ENCODE data around the gene GPC6. TPM values are rescaled to one million over a fixed set of nuclear protein-coding genes. Genes with fewer than 3 reads are reported as not detected.

Gene GPC6
- total RNA-seq, 1 donor from 2014 or later, result 5.5 TPM

- H3K4me3 ChIP-seq (ENCODE audit: low read depth, low read length), result no peak overlapping the region
- H3K27me3 ChIP-seq (ENCODE audit: control insufficient read depth, insufficient read depth, low read length), result no peaks in the 10 kb centered on the region
- DNase-seq (ENCODE audit: low read depth) (no peak), FAIRE-seq (no peak)
- no peaks in the 10 kb centered on the region for H3K36me3 ChIP-seq (ENCODE audit: control insufficient read depth, insufficient read depth, low read length)
- TF ChIP-seq, protein P1, sequence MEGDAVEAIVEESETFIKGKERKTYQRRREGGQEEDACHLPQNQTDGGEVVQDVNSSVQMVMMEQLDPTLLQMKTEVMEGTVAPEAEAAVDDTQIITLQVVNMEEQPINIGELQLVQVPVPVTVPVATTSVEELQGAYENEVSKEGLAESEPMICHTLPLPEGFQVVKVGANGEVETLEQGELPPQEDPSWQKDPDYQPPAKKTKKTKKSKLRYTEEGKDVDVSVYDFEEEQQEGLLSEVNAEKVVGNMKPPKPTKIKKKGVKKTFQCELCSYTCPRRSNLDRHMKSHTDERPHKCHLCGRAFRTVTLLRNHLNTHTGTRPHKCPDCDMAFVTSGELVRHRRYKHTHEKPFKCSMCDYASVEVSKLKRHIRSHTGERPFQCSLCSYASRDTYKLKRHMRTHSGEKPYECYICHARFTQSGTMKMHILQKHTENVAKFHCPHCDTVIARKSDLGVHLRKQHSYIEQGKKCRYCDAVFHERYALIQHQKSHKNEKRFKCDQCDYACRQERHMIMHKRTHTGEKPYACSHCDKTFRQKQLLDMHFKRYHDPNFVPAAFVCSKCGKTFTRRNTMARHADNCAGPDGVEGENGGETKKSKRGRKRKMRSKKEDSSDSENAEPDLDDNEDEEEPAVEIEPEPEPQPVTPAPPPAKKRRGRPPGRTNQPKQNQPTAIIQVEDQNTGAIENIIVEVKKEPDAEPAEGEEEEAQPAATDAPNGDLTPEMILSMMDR (IDR thresholded peaks at IDR 0.05; ENCODE audit: insufficient read depth, low read length, severe bottlenecking), result no peak
These were observed 119.2 kb downstream of the GPC6 start for GRCh38 chr13:93345770-93346169.

DNA sequence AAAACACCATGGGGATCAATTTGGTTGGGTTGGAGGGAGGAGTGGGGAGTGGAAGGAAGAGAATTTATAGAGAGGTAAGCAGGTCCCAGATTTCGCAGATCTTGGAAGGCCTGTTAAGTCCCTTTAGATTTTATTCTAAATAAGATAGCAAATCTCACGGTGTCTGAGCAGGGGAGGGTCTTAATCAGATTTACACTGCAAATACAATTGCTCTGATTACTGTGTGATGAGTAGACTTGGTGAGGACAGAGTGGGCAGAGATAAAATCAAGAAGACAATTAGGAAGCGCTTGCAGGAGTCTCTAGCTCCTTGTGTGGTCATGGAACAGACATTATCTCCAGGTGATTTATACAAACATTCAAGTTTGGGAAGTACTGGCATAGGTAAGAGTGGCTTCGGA lies 126.0 kb downstream of the GPC6 start:
- no peak overlapping the region for H3K4me3 ChIP-seq (ENCODE audit: low read depth, low read length)
- DNase-seq (ENCODE audit: low read depth) (no peak), FAIRE-seq (no peak)
- no peaks in the 10 kb centered on the region for H3K36me3 ChIP-seq (ENCODE audit: control insufficient read depth, insufficient read depth, low read length)
- TF ChIP-seq, protein P1 (IDR thresholded peaks at IDR 0.05; ENCODE audit: insufficient read depth, low read length, severe bottlenecking), result no peak
- H3K27me3 ChIP-seq (ENCODE audit: control insufficient read depth, insufficient read depth, low read length), result no peaks in the 10 kb centered on the region

DNA sequence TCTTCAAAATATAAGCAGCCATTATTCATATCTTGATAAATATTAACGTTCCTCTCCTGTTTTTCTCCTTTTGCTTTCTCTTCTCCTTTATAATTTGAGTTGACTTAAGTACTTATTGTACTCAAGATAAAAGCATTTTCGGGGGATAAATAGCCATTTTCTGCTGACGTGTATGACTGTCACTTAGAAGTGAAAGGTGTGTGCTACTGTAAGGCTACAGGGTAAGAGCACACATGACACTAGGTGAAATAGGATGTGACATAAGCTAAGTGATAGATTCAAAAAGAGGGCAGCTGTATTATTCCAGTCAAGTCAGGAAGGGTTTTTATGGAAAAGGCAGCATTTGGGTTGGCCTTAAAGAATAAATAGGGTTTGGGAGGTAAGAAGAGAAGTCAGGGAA lies 128.5 kb downstream of the GPC6 start:
- Histone ChIP-seq H3K36me3 (ENCODE audit: control insufficient read depth, insufficient read depth, low read length) (no peaks in the 10 kb centered on the region), H3K4me3 (ENCODE audit: low read depth, low read length) (no peak overlapping the region), H3K27me3 (ENCODE audit: control insufficient read depth, insufficient read depth, low read length) (no peaks in the 10 kb centered on the region)
- no peak for FAIRE-seq
- no peak for DNase-seq (ENCODE audit: low read depth)
- TF ChIP-seq, protein P1 (IDR thresholded peaks at IDR 0.05; ENCODE audit: insufficient read depth, low read length, severe bottlenecking), result no peak

DNA sequence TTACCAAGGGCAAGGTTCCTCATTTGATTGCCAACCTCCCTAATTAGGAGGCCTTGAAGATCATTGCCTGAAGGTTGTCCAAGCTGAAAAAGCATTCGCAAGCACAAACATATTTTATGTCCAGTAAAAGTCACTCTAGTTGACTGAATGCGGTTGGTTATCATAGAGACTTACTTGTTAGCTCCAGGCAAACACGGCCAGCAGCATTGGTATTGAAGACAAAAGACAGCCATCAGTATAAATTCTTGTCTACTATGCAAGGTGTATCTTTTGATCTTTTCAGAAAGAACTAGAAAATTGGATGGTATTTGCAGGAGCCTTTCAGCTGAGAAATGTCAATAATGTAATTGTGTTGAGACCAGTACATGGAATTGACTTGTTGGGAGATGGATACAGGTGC lies 129.9 kb downstream of the GPC6 start:
- DNase-seq (ENCODE audit: low read depth) (no peak), FAIRE-seq (no peak)
- no peak overlapping the region for H3K4me3 ChIP-seq (ENCODE audit: low read depth, low read length)
- H3K36me3 ChIP-seq (ENCODE audit: control insufficient read depth, insufficient read depth, low read length), result no peaks in the 10 kb centered on the region
- TF ChIP-seq, protein P1 (IDR thresholded peaks at IDR 0.05; ENCODE audit: insufficient read depth, low read length, severe bottlenecking), result no peak
- H3K27me3 ChIP-seq (ENCODE audit: control insufficient read depth, insufficient read depth, low read length), result no peaks in the 10 kb centered on the region

DNA sequence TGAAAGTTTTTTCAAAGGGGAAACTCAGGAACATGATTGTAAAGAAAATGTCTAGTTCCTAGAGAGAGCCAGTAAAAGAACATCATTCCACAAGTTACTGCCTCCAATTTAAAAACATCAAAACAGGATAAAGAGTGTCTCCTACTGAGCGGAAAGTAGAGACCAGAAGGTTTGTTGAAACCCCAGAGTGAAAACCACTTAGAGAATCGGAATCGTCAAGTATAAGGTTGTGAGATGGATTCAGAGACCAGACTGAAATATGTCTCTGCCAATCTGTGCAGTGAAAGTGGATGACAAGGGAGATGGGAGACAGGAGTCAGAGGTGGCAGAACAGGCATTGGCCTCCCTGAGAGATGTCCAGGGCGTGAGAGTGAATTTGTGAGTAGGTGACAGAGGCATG lies 133.4 kb downstream of the GPC6 start:
- Histone ChIP-seq H3K4me3 (ENCODE audit: low read depth, low read length) (no peak overlapping the region), H3K36me3 (ENCODE audit: control insufficient read depth, insufficient read depth, low read length) (no peaks in the 10 kb centered on the region), H3K27me3 (ENCODE audit: control insufficient read depth, insufficient read depth, low read length) (no peaks in the 10 kb centered on the region)
- DNase-seq (ENCODE audit: low read depth) (no peak), FAIRE-seq (no peak)
- TF ChIP-seq, protein P1 (IDR thresholded peaks at IDR 0.05; ENCODE audit: insufficient read depth, low read length, severe bottlenecking), result no peak

GRCh38 chr13:93361703-93362102 lies 135.1 kb downstream of the GPC6 start:
- TF ChIP-seq, protein P1 (IDR thresholded peaks at IDR 0.05; ENCODE audit: insufficient read depth, low read length, severe bottlenecking), result no peak
- no peaks in the 10 kb centered on the region for H3K27me3 ChIP-seq (ENCODE audit: control insufficient read depth, insufficient read depth, low read length)
- H3K36me3 ChIP-seq (ENCODE audit: control insufficient read depth, insufficient read depth, low read length), result no peaks in the 10 kb centered on the region
- no peak overlapping the region for H3K4me3 ChIP-seq (ENCODE audit: low read depth, low read length)
- DNase-seq (ENCODE audit: low read depth) (no peak), FAIRE-seq (no peak)
